Measurements from ENCODE around the gene DAB1. TPM values are rescaled to one million over a fixed set of nuclear protein-coding genes. Genes with fewer than 3 reads are reported as not detected.

Gene DAB1
- total RNA-seq, 5 donors from 2014 or later (not counting 1 experiment from before 2014, with no cell fraction given), result 0.82 to 3.7 (median 1.5) TPM

DNA sequence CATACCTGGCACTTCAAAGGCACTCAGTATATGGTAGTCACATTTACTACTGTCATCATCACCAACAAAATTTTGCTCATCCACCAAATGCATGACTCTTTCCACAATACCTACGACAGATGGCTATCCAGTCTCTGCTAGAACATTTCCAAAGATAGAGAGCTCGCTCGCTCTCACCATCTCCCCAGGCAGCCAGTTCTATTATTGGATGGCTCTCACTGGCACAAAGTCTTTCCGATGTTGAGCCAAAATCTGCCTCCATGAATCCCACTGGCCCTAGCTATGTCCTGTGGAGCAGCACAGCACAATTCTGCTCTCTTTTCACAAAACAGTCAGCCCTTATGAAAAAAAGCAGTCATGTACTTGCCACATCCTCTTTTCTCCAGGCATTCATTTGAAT, 102.1 kb downstream of the DAB1 start:
- Mint-ChIP-seq H3K4me1 (peaks cover 0 to 4% (median 4%) of the 10 kb centered on the region in 3 donors), H3K9me3 (no peaks in the 10 kb centered on the region), H3K27me3 (peaks cover 0 to 6% of the 10 kb centered on the region in 2 donors), H3K4me3 (no peak overlapping the region), H3K27ac (no peak overlapping the region), H3K36me3 (no peaks in the 10 kb centered on the region)
- ChIA-PET POLR2A (no interaction called here), CTCF (no interaction called here)
- Histone ChIP-seq H3K9me3 (no peaks in the 10 kb centered on the region), H3K4me3 (ENCODE audit: control insufficient read depth in 1 of 2, extremely low read depth in 1 of 2, low read length in 1 of 2) (no peak overlapping the region), H3K36me3 (ENCODE audit: control insufficient read depth in 2 of 2, extremely low read depth in 1 of 2, insufficient read depth in 1 of 2, low read length in 1 of 2) (no peaks in the 10 kb centered on the region), H3K4me1 (ENCODE audit: control insufficient read depth in 1 of 2, extremely low read depth in 1 of 2, insufficient read depth in 2 of 2, low read length in 2 of 2) (no peaks in the 10 kb centered on the region), H3K27ac (ENCODE audit: low read length) (no peak overlapping the region), H3K27me3 (replicated peaks in 1 of 2; ENCODE audit: control insufficient read depth in 2 of 2, extremely low read depth in 1 of 2, insufficient read depth in 2 of 2, low read length in 1 of 2) (no peaks in the 10 kb centered on the region)
- DNase-seq (no peak), ATAC-seq (replicated peaks in 1 of 4) (no peak)
- 96% methylated on average over 4 of the region's 4 CpGs for WGBS (ENCODE audit: insufficient coverage)

DNA sequence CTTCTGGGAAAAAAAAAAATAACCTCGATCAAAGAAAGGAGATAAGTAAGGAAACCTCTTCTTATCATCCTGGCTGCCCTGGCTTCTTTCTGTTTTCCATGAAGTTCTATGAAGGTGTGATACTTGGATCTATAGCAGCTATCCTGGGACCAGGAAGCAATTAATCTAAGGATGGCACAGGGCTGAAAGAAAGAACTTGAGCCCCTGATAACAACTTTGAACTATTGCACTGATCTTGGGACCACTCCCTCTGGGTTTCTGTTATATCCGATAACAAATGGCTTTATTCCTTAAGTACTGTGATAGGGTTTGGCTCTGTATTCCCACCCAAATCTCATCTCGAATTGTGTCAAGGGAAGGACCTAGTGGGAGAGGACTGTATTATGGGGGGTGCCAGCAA, 104.1 kb downstream of the DAB1 start:
- ATAC-seq (replicated peaks in 1 of 4), result no peak
- CTCF ChIA-PET, result no interaction called here
- Mint-ChIP-seq H3K36me3 (no peaks in the 10 kb centered on the region), H3K27ac (no peak overlapping the region), H3K27me3 (no peaks in the 10 kb centered on the region), H3K9me3 (peaks cover 0 to 3% (median 0%) of the 10 kb centered on the region in 3 donors), H3K4me1 (peaks cover 0 to 4% (median 4%) of the 10 kb centered on the region in 3 donors), H3K4me3 (no peak overlapping the region)
- H3K9me3 ChIP-seq, result no peaks in the 10 kb centered on the region
- WGBS (ENCODE audit: insufficient coverage), result no CpG with 5 or more reads among the region's 3 CpGs
- no peaks in the 10 kb centered on the region for H3K4me1 ChIP-seq (ENCODE audit: control insufficient read depth in 1 of 2, extremely low read depth in 1 of 2, insufficient read depth in 2 of 2, low read length in 2 of 2)
- no peaks in the 10 kb centered on the region for H3K36me3 ChIP-seq (ENCODE audit: control insufficient read depth in 2 of 2, extremely low read depth in 1 of 2, insufficient read depth in 1 of 2, low read length in 1 of 2)
- DNase-seq, result no peak
- no peaks in the 10 kb centered on the region for H3K27me3 ChIP-seq (replicated peaks in 1 of 2; ENCODE audit: control insufficient read depth in 2 of 2, extremely low read depth in 1 of 2, insufficient read depth in 2 of 2, low read length in 1 of 2)
- H3K27ac ChIP-seq (ENCODE audit: low read length), result no peak overlapping the region
- no peak overlapping the region for H3K4me3 ChIP-seq (ENCODE audit: control insufficient read depth in 1 of 2, extremely low read depth in 1 of 2, low read length in 1 of 2)
- POLR2A ChIA-PET, result no interaction called here

- H3K9me3 Mint-ChIP-seq, result peaks cover 0 to 3% (median 0%) of the 10 kb centered on the region in 3 donors
- Histone ChIP-seq H3K36me3 (ENCODE audit: control insufficient read depth in 2 of 2, extremely low read depth in 1 of 2, insufficient read depth in 1 of 2, low read length in 1 of 2) (no peaks in the 10 kb centered on the region), H3K9me3 (no peaks in the 10 kb centered on the region), H3K4me3 (ENCODE audit: control insufficient read depth in 1 of 2, extremely low read depth in 1 of 2, low read length in 1 of 2) (no peak overlapping the region), H3K4me1 (ENCODE audit: control insufficient read depth in 1 of 2, extremely low read depth in 1 of 2, insufficient read depth in 2 of 2, low read length in 2 of 2) (no peaks in the 10 kb centered on the region), H3K27ac (ENCODE audit: low read length) (no peak overlapping the region), H3K27me3 (replicated peaks in 1 of 2; ENCODE audit: control insufficient read depth in 2 of 2, extremely low read depth in 1 of 2, insufficient read depth in 2 of 2, low read length in 1 of 2) (no peaks in the 10 kb centered on the region)
- POLR2A ChIA-PET, result no interaction called here
- WGBS (ENCODE audit: insufficient coverage), result 0% methylated on average over 1 of the region's 4 CpGs
- no peaks in the 10 kb centered on the region for H3K27me3 Mint-ChIP-seq
- DNase-seq (no peak), ATAC-seq (replicated peaks in 1 of 4) (peak in 1 of 4 experiments; percentile 35)
- peaks cover 0 to 4% (median 4%) of the 10 kb centered on the region in 3 donors for H3K4me1 Mint-ChIP-seq
- H3K36me3 Mint-ChIP-seq, result no peaks in the 10 kb centered on the region
- CTCF ChIA-PET, result no interaction called here
- H3K27ac Mint-ChIP-seq, result no peak overlapping the region
- no peak overlapping the region for H3K4me3 Mint-ChIP-seq
Measured at GRCh38 chr1:57319165-57319564, 104.7 kb downstream of the DAB1 start.

GRCh38 chr1:57316861-57317260, 107.0 kb downstream of the DAB1 start:
- Mint-ChIP-seq H3K4me3 (no peak overlapping the region), H3K27ac (no peak overlapping the region), H3K9me3 (peaks cover 0 to 3% (median 0%) of the 10 kb centered on the region in 3 donors), H3K27me3 (no peaks in the 10 kb centered on the region), H3K36me3 (no peaks in the 10 kb centered on the region), H3K4me1 (peaks cover 0 to 4% (median 4%) of the 10 kb centered on the region in 3 donors)
- Histone ChIP-seq H3K9me3 (no peaks in the 10 kb centered on the region), H3K4me3 (ENCODE audit: control insufficient read depth in 1 of 2, extremely low read depth in 1 of 2, low read length in 1 of 2) (no peak overlapping the region), H3K4me1 (ENCODE audit: control insufficient read depth in 1 of 2, extremely low read depth in 1 of 2, insufficient read depth in 2 of 2, low read length in 2 of 2) (no peaks in the 10 kb centered on the region), H3K27ac (ENCODE audit: low read length) (no peak overlapping the region), H3K27me3 (replicated peaks in 1 of 2; ENCODE audit: control insufficient read depth in 2 of 2, extremely low read depth in 1 of 2, insufficient read depth in 2 of 2, low read length in 1 of 2) (no peaks in the 10 kb centered on the region), H3K36me3 (ENCODE audit: control insufficient read depth in 2 of 2, extremely low read depth in 1 of 2, insufficient read depth in 1 of 2, low read length in 1 of 2) (no peaks in the 10 kb centered on the region)
- ChIA-PET POLR2A (no interaction called here), CTCF (no interaction called here)
- WGBS (ENCODE audit: insufficient coverage), result 89% methylated on average over 3 of the region's 4 CpGs
- ATAC-seq (replicated peaks in 1 of 4) (no peak), DNase-seq (no peak)

- H3K27ac ChIP-seq (ENCODE audit: low read length), result no peak overlapping the region
- no peaks in the 10 kb centered on the region for H3K36me3 ChIP-seq (ENCODE audit: control insufficient read depth in 2 of 2, extremely low read depth in 1 of 2, insufficient read depth in 1 of 2, low read length in 1 of 2)
- no peak overlapping the region for H3K4me3 ChIP-seq (ENCODE audit: control insufficient read depth in 1 of 2, extremely low read depth in 1 of 2, low read length in 1 of 2)
- H3K4me1 ChIP-seq (ENCODE audit: control insufficient read depth in 1 of 2, extremely low read depth in 1 of 2, insufficient read depth in 2 of 2, low read length in 2 of 2), result no peaks in the 10 kb centered on the region
- CTCF ChIA-PET, result no interaction called here
- Mint-ChIP-seq H3K4me3 (no peak overlapping the region), H3K27me3 (no peaks in the 10 kb centered on the region), H3K36me3 (no peaks in the 10 kb centered on the region), H3K4me1 (peaks cover 0 to 4% (median 4%) of the 10 kb centered on the region in 3 donors), H3K9me3 (peaks cover 0 to 3% (median 0%) of the 10 kb centered on the region in 3 donors), H3K27ac (no peak overlapping the region)
- no peaks in the 10 kb centered on the region for H3K27me3 ChIP-seq (replicated peaks in 1 of 2; ENCODE audit: control insufficient read depth in 2 of 2, extremely low read depth in 1 of 2, insufficient read depth in 2 of 2, low read length in 1 of 2)
- no peak for DNase-seq
- 83% methylated on average over 3 of the region's 3 CpGs for WGBS (ENCODE audit: insufficient coverage)
- POLR2A ChIA-PET, result interaction anchor here in 1 of 2 donors (0.6 kb wide), 1 partner anchor 677 kb away, joined by 3 read pairs; no protein-coding TSS in a partner anchor
- no peak for ATAC-seq (replicated peaks in 1 of 4)
- H3K9me3 ChIP-seq, result no peaks in the 10 kb centered on the region
Measured at GRCh38 chr1:57316291-57316690, 107.6 kb downstream of the DAB1 start.

- ChIA-PET POLR2A (no interaction called here), CTCF (no interaction called here)
- H3K9me3 Mint-ChIP-seq, result peaks cover 0 to 4% (median 3%) of the 10 kb centered on the region in 3 donors
- no peak overlapping the region for H3K4me3 Mint-ChIP-seq
- H3K36me3 Mint-ChIP-seq, result no peaks in the 10 kb centered on the region
- peaks cover 0 to 15% (median 2%) of the 10 kb centered on the region in 3 donors for H3K4me1 Mint-ChIP-seq
- Histone ChIP-seq H3K4me1 (ENCODE audit: control insufficient read depth in 1 of 2, extremely low read depth in 1 of 2, insufficient read depth in 2 of 2, low read length in 2 of 2) (peaks cover 0 to 2% of the 10 kb centered on the region in 2 experiments), H3K9me3 (no peaks in the 10 kb centered on the region), H3K36me3 (ENCODE audit: control insufficient read depth in 2 of 2, extremely low read depth in 1 of 2, insufficient read depth in 1 of 2, low read length in 1 of 2) (no peaks in the 10 kb centered on the region), H3K4me3 (ENCODE audit: control insufficient read depth in 1 of 2, extremely low read depth in 1 of 2, low read length in 1 of 2) (no peak overlapping the region), H3K27me3 (replicated peaks in 1 of 2; ENCODE audit: control insufficient read depth in 2 of 2, extremely low read depth in 1 of 2, insufficient read depth in 2 of 2, low read length in 1 of 2) (no peaks in the 10 kb centered on the region), H3K27ac (ENCODE audit: low read length) (no peak overlapping the region)
- DNase-seq (no peak), ATAC-seq (replicated peaks in 1 of 4) (no peak)
- 81% methylated on average over 5 of the region's 7 CpGs for WGBS (ENCODE audit: insufficient coverage)
- H3K27ac Mint-ChIP-seq, result no peak overlapping the region
- no peaks in the 10 kb centered on the region for H3K27me3 Mint-ChIP-seq
Measured at GRCh38 chr1:57312869-57313268, 111.0 kb downstream of the DAB1 start.

DNA sequence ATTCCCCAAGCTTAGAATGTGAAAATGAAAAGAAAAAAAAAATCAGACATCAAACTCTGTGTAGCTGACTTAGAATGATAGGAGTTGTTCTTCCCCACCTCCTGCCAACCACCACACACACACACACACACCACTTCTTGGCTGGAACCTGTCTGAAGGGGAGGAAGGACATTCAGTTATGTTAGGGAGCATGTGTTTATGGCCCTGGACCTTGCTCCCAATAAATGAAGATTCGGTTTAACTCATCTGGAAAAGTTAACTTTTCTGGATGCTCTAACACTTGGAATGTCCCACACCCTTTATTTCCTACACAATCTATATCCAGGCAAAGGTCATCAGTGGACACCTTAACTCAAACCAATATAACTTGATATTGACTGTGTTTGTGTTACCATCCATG, 112.4 kb downstream of the DAB1 start:
- POLR2A ChIA-PET, result no interaction called here
- CTCF ChIA-PET, result no interaction called here
- H3K27me3 ChIP-seq (replicated peaks in 1 of 2; ENCODE audit: control insufficient read depth in 2 of 2, extremely low read depth in 1 of 2, insufficient read depth in 2 of 2, low read length in 1 of 2), result no peaks in the 10 kb centered on the region
- no CpG with 5 or more reads among the region's 1 CpG for WGBS (ENCODE audit: insufficient coverage)
- H3K9me3 ChIP-seq, result no peaks in the 10 kb centered on the region
- no peak overlapping the region for H3K4me3 ChIP-seq (ENCODE audit: control insufficient read depth in 1 of 2, extremely low read depth in 1 of 2, low read length in 1 of 2)
- peaks cover 2 to 8% of the 10 kb centered on the region in 2 experiments for H3K4me1 ChIP-seq (ENCODE audit: control insufficient read depth in 1 of 2, extremely low read depth in 1 of 2, insufficient read depth in 2 of 2, low read length in 2 of 2)
- Mint-ChIP-seq H3K36me3 (peaks cover 7% of the 10 kb centered on the region), H3K27me3 (no peaks in the 10 kb centered on the region), H3K9me3 (peaks cover 8 to 13% (median 8%) of the 10 kb centered on the region in 3 donors), H3K4me1 (peaks cover 9 to 28% (median 14%) of the 10 kb centered on the region in 3 donors), H3K27ac (no peak overlapping the region), H3K4me3 (no peak overlapping the region)
- no peak for DNase-seq
- ATAC-seq (replicated peaks in 1 of 4), result no peak
- no peak overlapping the region for H3K27ac ChIP-seq (ENCODE audit: low read length)
- H3K36me3 ChIP-seq (ENCODE audit: control insufficient read depth in 2 of 2, extremely low read depth in 1 of 2, insufficient read depth in 1 of 2, low read length in 1 of 2), result no peaks in the 10 kb centered on the region

Data from T-cell (primary cell).